SH-SY5Y (cell line): ENCODE data around the gene SRP9.

Source experiments
- GATA2 ChIP-seq: IDR thresholded peaks from 2 replicates; pipeline ENCODE4 v1.6.1; 2011; ENCODE audit warnings: mild to moderate bottlenecking, low read depth, low read length
- GATA3 ChIP-seq: IDR thresholded peaks from 2 replicates; pipeline ENCODE4 v1.6.1; 2011; ENCODE audit warnings: low read depth, mild to moderate bottlenecking, low read length, moderate library complexity

DNA sequence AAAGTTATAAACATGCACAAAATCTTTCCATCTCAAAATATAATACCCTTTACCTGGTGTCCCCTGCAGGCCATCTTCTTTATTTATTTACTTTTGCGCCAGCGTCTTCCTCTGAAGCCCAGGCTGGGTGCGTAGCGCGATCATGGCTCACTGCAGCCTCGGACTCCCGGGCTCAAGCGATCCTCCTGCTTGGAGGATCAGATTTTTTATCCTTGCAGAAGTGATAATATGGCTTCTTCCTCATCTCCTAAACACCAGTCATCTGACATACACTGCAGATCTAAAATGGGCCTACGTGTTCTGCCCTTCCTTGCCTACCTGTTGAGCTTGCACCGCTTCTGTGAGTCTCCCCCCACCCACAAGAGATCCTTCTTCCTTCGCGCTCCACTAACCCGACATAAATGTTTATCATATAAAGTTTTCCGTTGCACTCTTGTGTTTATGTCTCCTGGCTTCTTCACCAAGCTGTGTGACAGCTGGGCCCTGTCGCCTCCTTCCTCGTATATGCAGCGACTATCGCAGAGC, 506 bp upstream of the SRP9 start:
- TF ChIP-seq GATA2, result no peak
- no peak for TF ChIP-seq GATA3
